Esophagus squamous epithelium (tissue), 4 donors: ENCODE data around the gene ITGB2.

Experiments
- CTCF ChIP-seq, 6 experiments: fragments of 450-650 bp in 4 of 6; fragments of 200-600 bp in 2 of 6; sonication (generic) in 2 of 6; IDR thresholded peaks; one replicate each; pipeline ENCODE4 v1.5.1; 2016 to 2019; ENCODE audit warnings: antibody characterized with exemption in 6 of 6, mild to moderate bottlenecking in 4 of 6, moderate library complexity in 4 of 6
- POLR2A ChIP-seq, 4 donors: fragments of 450-650 bp; IDR thresholded peaks; one replicate each; pipeline ENCODE4 v1.6.1; 2017; ENCODE audit warnings: antibody characterized with exemption in 4 of 4, mild to moderate bottlenecking in 4 of 4, moderate library complexity in 3 of 4

- no peak for TF ChIP-seq CTCF (IDR thresholded peaks at IDR 0.05)
- TF ChIP-seq POLR2A (IDR thresholded peaks at IDR 0.05): no peak
These were observed 4.1 kb upstream of the ITGB2 start for GRCh38 chr21:44924606-44925377.
